Lung microvascular endothelial cell (primary cell): ENCODE results near the gene ANKS1B. TPM values are rescaled to one million over a fixed set of nuclear protein-coding genes. Genes with fewer than 3 reads are reported as not detected.
"Not testable (repeated sequence)": the region's sequence is repeated elsewhere in the genome, so short reads cannot be mapped to it uniquely, and the experiment has no call there.

Experiments
- DNase-seq, 2 donors: peaks; one replicate each; pipeline versions ENCODE4 v3.0.0 to v3.0.0-alpha.2; 2010; ENCODE audit warnings: low read depth in 2 of 2
- total RNA-seq: library from RNA; depleted of rRNA; stranded (reverse); fragments of >200 nt; gene quantifications from 2 replicates; pipeline ENCODE4 v1.2.1, GENCODE V29; 2014

Gene ANKS1B
- total RNA-seq, 1 donor from 2014 or later = 0.20 TPM

DNA sequence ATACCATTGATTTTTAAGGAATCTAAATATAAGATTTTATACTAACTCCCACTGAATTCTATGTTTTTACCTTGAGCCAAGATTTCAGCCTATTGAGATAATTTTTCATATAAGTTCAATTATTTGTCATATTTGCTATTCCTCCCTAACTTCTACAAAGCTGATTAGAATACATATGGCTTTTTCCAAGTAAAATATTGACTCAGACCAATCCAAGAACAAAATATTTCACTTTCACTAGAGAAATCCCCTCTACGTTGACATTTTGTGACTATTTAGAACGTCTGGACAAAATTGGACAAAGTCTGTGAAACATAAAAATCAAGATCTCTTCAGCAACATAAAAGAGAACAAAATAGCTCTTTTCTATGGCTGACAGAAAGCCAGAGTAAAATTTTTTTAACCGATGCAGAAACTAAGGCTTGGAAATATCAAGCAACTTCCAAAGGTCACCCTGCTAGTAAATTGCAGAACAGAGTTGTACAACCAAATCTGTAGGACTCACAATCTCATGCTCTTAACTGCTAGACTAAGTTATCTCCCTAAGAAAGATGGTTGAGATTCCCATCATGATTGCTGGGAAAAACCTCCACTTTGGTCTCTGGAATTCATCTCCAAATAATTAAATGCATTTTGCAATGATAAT, 219.1 kb downstream of the ANKS1B start:
- DNase-seq = no peak

DNA sequence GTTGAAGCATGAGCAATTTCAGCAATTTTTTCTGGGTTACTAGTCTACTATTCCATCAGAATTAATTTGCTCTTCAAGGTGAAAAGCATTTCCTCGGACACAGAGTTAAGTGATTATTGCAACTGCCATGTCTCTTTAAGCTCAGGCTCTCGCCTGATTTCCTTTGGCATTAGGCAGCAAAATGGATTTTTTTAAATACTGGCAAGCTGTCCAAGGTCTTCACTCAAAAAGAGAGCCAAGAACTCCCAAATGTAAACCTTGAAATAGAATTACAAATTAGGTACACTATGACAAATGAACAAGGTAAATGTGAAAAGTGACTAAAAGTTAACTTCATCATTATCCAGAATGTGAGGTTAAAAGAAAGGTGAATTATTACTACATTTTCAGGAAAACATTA, 225.3 kb downstream of the ANKS1B start:
- no peak for DNase-seq

- no peak for DNase-seq
Measured at GRCh38 chr12:99758997-99759396, 225.7 kb downstream of the ANKS1B start.

GRCh38 chr12:99752740-99753139, 232.0 kb downstream of the ANKS1B start:
- no peak for DNase-seq

- DNase-seq = no peak
Measured at GRCh38 chr12:99746538-99746937, 238.2 kb downstream of the ANKS1B start.

GRCh38 chr12:99745895-99746294, 238.8 kb downstream of the ANKS1B start:
- DNase-seq = no peak

GRCh38 chr12:99745121-99745520, 239.6 kb downstream of the ANKS1B start:
- no peak for DNase-seq

DNA sequence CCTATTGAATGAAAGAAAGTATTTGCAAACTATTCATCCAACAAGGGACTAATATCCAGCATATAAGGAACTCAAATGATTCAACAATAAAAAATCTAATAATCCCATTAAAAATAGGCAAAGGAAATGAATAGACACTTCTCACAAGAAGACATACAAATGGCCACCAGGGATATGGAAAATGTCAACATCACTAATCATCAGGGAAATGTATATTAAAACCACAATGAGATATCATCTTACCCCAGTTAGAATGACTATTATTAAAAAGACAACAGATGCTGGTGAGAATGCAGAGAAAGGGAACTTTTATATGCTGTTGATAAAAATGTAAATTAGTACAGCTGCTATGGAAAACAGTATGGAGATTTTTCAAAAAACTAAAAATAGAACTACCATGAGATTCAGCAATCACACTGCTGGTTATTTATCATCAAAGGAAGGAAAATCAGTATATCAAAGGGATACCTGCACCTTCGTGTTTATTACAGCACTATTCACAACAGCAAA, 247.9 kb downstream of the ANKS1B start:
- no peak for DNase-seq

DNA sequence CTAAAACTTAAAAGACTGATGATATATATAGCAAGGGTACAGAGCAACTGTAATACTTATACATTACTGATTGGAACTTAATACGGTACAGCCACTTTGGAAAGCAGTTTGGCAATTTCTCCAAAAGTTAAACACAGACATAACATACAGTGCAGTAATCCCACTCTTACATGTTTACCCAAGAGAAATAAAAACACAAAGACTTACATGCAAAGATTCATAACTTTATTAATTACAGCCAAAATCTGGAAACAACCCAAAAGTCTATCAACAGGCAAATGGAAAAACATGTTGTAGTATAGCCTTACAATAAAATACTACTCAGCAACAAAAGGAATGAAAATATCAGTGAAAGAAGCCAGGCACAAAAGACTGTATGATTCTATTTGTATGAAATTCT, 252.6 kb downstream of the ANKS1B start:
- DNase-seq = no peak

DNA sequence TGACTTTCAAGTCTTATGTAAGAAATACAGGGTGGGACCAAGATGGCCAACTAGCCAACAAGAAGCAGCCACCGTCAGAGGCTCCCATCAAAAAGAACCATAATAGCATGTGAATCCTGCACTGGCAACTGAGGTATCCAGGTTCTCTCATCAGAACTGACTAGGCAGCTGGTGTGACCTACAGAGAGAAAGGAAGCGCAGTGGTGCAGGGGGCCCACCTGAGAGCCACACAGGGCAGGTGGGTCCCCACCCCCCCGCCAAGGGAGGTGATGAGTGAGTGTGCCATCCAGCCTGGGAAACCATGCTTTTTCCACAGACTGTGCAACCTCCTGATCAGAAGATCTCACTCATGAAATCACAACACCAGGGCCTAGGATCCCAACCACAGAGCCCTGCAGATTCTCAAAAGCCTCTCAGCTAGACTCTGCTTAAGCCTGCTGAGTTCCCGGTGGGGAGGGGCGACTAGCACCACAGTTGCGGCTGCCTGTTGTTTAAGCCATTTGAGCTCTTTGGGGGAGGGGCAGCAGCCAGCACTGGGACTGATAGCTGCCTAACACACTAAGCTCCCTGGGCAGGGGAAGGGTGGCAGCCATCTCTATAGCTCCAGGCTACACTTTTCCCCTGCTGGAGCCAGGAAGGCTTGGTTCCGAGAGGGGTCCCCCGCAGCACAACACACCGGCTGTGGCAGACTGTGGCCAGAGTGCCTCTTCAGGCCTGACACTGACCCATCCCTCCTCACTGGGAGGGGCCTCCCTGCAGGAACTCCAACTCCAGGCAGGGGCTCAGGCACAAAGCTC, 261.8 kb downstream of the ANKS1B start:
- DNase-seq = no peak

DNA sequence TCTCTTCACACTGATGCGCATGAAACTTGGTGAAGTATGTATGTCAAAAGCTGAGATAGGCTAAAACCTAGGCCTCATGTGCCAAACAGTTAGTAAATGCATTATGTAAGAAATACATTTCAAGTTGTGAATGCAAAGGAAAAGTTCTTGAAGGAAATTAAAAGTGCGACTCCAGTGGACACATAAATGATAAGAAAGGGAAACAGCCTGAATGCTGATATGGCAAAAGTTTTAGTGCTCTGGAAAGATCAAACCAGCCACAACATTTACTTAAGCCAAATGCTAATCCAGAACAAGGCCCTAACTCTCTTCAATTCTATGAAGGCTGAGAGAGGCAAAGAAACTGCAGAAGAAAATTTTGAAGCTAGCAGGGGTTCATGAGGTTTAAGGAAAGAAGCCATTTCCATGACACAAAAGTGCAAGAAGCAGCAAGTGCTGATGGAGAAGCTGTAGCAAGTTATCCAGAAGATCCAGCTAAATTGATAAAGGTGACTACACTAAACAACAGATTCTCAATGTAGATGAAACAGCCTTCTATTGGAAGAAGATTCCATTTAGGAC, 262.9 kb downstream of the ANKS1B start:
- DNase-seq = no peak

DNA sequence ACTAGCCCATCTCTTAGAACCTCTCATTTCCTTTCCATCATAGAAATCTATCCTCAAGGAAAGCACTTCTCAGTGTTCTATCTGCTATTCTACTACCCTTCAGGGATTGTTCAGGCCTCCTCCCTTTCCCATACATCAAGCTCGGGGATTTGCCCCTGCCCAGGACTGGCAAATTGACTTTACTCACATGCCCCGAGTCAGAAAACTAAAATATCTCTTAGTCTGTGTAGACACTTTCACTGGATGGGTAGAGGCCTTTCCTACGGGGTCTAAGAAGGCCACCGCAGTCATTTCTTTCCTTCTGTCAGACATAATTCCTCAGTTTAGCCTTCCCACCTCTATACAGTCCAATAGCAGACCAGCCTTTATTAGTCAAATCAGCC, 264.7 kb downstream of the ANKS1B start:
- DNase-seq = not testable (repeated sequence)

DNA sequence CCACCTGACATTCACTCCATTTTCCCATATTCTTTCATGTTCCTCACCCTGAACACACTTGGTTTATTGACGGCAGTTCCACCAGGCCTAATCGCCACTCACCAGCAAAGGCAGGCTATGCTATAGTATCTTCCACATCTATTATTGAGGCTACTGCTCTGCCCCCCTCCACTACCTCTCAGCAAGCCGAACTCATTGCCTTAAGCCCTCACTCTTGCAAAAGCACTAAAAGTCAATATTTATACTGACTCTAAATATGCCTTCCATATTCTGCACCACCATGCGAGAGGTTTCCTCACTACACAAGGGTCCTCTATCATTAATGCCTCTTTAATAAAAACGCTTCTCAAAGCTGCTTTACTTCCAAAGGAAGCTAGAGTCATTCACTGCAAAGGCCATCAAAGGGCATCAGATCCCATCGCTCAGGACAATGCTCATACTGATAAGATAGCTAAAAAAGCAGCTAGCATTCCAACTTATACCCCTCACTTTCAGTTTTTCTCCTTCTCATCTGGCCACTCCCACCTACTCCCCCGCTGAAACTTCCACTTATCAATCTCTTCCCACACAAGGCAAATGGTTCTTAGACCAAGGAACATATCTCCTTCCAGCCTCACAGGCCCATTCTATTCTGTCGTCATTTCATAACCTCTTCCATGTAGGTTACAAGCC, 265.2 kb downstream of the ANKS1B start:
- DNase-seq = not testable (repeated sequence)

DNA sequence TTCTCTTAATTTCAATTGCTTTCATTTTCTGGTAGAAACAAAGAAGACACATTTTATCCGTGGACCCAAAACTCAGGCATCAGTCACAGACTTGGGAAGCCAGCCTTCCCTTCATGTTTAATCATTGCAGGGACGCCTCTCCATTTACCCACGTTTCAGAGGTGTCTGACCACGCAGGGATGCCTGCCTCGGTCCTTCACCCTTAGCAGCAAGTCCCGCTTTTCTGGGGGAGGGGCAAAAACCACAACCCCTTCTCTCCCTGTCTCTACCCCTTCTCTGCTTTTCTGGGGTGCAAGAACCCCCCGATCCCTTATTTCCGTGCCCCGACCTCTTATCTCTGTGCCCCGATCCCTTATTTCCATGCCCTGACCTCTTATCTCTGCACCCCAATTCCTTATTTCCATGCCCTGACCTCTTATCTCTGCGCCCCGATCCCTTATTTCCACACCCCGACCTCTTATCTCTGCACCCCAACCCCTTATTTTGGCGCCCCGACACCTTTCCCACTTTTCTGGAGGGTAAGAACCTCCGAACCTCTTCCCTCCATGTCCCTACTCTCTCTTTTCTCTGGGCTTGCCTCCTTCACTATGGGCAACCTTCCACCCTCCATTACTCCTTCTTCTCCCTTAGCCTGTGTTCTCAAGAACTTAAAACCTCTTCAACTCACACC, 268.8 kb downstream of the ANKS1B start:
- not testable (repeated sequence) for DNase-seq

DNA sequence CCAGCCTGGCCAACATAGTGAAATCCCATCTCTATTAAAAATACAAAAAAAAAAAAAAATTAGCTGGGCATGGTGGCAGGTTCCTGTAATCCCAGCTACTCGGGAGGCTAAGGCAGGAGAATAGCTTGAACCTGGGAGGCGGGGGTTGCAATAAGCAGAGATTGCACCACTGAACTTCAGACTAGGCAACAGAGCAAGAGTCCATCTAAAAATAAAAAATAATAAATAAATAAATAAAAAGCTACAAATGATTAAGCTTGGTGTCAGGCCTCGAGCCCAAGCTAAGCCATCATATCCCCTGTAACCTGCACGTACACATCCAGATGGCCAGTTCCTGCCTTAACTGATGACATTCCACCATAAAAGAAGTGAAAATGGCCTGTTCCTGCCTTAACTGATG, 269.8 kb downstream of the ANKS1B start:
- DNase-seq = not testable (repeated sequence)

DNA sequence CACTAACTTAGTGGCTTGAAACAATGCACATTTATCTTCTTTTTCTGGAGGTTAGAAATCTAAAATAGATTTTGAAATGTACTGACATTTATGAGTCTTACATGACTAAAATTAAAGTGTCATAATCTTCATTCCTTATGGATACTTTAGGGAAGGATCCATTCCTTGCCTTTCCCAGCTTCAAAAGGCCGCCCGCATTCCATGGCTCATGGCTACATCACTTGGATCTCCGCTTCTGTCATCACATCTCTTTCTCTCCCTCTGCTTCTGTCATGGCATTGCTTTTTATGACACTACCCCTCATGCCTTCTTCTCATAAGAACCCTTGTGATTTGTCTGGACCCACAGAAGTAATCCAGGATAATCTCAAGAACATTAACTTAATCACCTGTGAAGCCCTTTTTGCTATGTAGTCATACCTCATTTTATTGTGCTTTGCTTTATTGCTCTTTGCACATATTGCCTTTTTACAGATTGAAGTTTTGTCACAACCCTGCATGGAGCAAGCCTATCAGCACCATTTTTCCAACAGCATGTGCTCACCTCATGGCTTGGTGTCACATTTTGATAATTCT, 270.7 kb downstream of the ANKS1B start:
- DNase-seq = no peak

DNA sequence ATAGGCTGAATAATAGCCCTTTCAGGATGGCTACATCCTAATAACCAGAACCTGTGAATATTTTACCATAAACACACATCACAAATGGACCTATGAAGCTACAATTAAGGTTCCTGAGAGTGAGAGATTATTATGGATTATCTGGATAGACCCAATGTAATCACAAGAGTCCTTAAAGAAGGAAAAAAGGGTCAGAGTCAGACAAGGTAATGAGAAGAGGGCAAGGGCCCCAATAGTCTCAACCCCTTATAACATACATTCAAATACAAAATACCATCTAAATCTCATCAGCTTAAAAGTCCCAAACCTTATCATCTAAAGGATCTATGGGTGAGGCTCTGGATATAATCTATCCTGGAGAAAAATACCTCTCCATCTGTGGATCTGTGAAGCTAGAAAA, 272.5 kb downstream of the ANKS1B start:
- DNase-seq = no peak

- DNase-seq = no peak
Measured at GRCh38 chr12:99711246-99711645, 273.5 kb downstream of the ANKS1B start.

DNA sequence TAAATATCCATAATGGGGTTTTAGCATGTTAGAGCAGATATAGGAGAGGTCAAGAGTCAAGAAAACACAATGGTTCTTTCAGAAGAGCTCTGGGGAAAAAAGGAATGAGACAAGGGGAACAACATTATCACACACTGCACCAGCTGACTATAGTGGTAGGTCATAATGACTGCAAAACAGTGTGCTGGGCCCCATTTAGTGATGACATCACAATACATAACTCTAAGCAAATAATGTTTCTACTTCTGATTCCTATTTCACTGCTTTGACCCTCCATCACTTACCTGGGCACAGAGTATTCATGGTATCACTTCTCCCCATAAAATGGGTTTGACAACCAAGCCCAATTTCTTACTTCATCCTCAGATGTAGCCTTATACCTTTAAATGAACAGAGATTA, 275.1 kb downstream of the ANKS1B start:
- DNase-seq = no peak

DNA sequence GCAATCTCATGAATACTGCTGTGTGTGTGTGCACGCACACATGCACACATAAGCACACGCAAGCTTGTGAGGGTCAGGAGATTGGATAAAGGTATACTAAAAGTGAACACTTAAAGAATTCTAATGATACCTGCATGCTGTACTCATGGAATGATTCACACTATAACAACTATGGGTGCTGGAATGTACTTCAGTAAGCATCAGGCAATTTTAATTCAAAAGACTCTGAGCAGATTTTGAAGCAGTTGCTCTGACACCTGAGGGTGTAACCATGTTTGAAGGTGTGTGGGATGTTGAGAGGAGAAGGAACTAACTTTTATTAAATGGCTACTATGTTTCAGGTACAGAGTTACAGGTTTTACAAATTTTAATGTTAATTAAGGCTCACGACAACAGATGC, 275.6 kb downstream of the ANKS1B start:
- DNase-seq = no peak

DNA sequence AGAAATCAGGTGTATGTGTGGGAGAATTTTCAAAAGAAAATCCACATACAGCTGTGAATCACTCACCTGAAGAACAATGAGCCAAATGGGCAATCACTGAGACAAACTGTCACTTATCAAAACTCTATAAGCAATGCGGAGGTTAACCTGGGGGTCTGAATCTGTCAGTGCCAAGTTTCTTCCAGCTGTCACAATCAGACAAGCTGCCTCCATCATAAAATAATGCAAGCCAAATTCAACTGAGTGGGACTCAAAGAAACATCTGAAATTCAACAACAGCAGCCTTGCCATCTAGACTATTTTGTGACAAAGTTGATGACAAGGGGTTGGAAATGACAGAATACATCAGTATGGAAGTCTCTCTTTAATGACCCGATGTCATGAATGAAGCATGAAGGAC, 276.9 kb downstream of the ANKS1B start:
- no peak for DNase-seq
